ENCODE data around the gene BTN3A1. TPM values are rescaled to one million over a fixed set of nuclear protein-coding genes. Genes with fewer than 3 reads are reported as not detected.

Gene BTN3A1
- total RNA-seq, 1 donor, result 25.3 TPM

DNA sequence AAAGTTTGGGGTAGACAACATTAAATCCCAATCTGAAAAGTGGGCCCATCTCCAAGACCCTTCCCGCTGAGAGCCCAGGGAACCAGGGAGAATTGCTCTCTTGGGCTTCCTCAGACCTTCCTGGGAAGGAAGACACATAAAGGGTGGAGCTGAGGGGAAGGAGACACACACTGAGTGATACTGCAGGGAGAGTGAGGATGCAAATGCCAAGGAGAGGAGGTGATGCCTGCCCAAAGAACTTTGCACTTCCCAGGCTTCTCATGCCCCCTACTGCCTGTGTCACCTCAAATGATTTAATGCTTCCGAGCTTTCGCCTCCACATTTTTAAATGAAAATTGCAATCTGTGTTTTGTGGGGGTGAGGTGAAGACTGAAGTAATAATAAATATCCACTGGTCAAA lies 48.2 kb downstream of the BTN3A1 start:
- Histone ChIP-seq H3K4me3 (ENCODE audit: insufficient read depth, low read length) (no peak overlapping the region), H3K27ac (ENCODE audit: low read depth, low read length) (no peak overlapping the region), H3K9me3 (ENCODE audit: low read depth, low read length) (no peaks in the 10 kb centered on the region), H2AFZ (ENCODE audit: low read length) (no peak overlapping the region), H3K36me3 (ENCODE audit: insufficient read depth, low read length) (peaks cover 17% of the 10 kb centered on the region), H3K27me3 (ENCODE audit: insufficient read depth, low read length) (no peaks in the 10 kb centered on the region), H3K4me2 (ENCODE audit: insufficient read depth, low read length) (no peak overlapping the region), H3K4me1 (ENCODE audit: insufficient read depth, low read length) (peaks cover 12% of the 10 kb centered on the region), H3K79me2 (ENCODE audit: insufficient read depth, low read length) (no peaks in the 10 kb centered on the region), H4K20me1 (ENCODE audit: insufficient read depth, low read length) (no peaks in the 10 kb centered on the region)
- TF ChIP-seq, protein P1, sequence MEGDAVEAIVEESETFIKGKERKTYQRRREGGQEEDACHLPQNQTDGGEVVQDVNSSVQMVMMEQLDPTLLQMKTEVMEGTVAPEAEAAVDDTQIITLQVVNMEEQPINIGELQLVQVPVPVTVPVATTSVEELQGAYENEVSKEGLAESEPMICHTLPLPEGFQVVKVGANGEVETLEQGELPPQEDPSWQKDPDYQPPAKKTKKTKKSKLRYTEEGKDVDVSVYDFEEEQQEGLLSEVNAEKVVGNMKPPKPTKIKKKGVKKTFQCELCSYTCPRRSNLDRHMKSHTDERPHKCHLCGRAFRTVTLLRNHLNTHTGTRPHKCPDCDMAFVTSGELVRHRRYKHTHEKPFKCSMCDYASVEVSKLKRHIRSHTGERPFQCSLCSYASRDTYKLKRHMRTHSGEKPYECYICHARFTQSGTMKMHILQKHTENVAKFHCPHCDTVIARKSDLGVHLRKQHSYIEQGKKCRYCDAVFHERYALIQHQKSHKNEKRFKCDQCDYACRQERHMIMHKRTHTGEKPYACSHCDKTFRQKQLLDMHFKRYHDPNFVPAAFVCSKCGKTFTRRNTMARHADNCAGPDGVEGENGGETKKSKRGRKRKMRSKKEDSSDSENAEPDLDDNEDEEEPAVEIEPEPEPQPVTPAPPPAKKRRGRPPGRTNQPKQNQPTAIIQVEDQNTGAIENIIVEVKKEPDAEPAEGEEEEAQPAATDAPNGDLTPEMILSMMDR (IDR thresholded peaks at IDR 0.05; ENCODE audit: extremely low read depth, low read depth, low read length), result no peak
- no peak for DNase-seq (ENCODE audit: insufficient read length, low spot score, missing footprints)

GRCh38 chr6:26452631-26453235 lies 50.7 kb downstream of the BTN3A1 start:
- H2AFZ ChIP-seq (ENCODE audit: low read length), result no peak overlapping the region
- no peak overlapping the region for H3K4me2 ChIP-seq (ENCODE audit: insufficient read depth, low read length)
- H3K4me1 ChIP-seq (ENCODE audit: insufficient read depth, low read length), result peaks cover 24% of the 10 kb centered on the region
- no peak overlapping the region for H3K4me3 ChIP-seq (ENCODE audit: insufficient read depth, low read length)
- no peak for DNase-seq (ENCODE audit: insufficient read length, low spot score, missing footprints)
- no peaks in the 10 kb centered on the region for H3K27me3 ChIP-seq (ENCODE audit: insufficient read depth, low read length)
- no peaks in the 10 kb centered on the region for H4K20me1 ChIP-seq (ENCODE audit: insufficient read depth, low read length)
- H3K9me3 ChIP-seq (ENCODE audit: low read depth, low read length), result no peaks in the 10 kb centered on the region
- no peaks in the 10 kb centered on the region for H3K79me2 ChIP-seq (ENCODE audit: insufficient read depth, low read length)
- H3K27ac ChIP-seq (ENCODE audit: low read depth, low read length), result no peak overlapping the region
- peaks cover 17% of the 10 kb centered on the region for H3K36me3 ChIP-seq (ENCODE audit: insufficient read depth, low read length)
- TF ChIP-seq, protein P1 (IDR thresholded peaks at IDR 0.05; ENCODE audit: extremely low read depth, low read depth, low read length), result no peak

DNA sequence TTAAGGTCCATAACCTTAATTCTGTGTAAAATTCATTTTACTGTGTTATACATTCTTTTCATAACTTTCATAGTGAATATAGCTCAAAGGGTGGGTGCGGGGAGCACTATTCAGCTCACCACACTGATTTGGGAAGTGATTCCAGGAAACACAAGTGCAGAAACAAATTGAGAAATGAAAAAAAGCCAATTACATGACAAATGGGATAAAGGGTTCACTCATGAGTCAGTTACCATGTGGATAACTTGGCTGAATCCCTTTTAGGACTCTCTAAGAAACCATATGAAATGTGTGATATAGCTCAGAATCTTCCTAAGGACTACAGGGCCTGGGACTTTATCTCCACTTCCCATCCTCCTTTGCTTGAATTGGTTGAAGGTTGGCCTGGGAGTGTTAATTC lies 52.6 kb downstream of the BTN3A1 start:
- TF ChIP-seq, protein P1 (IDR thresholded peaks at IDR 0.05; ENCODE audit: extremely low read depth, low read depth, low read length), result no peak
- peaks cover 17% of the 10 kb centered on the region for H3K36me3 ChIP-seq (ENCODE audit: insufficient read depth, low read length)
- no peaks in the 10 kb centered on the region for H3K9me3 ChIP-seq (ENCODE audit: low read depth, low read length)
- peaks cover 7% of the 10 kb centered on the region for H4K20me1 ChIP-seq (ENCODE audit: insufficient read depth, low read length)
- no peak overlapping the region for H3K27ac ChIP-seq (ENCODE audit: low read depth, low read length)
- no peaks in the 10 kb centered on the region for H3K27me3 ChIP-seq (ENCODE audit: insufficient read depth, low read length)
- no peak overlapping the region for H3K4me3 ChIP-seq (ENCODE audit: insufficient read depth, low read length)
- H3K79me2 ChIP-seq (ENCODE audit: insufficient read depth, low read length), result peaks cover 18% of the 10 kb centered on the region
- no peak for DNase-seq (ENCODE audit: insufficient read length, low spot score, missing footprints)
- H2AFZ ChIP-seq (ENCODE audit: low read length), result no peak overlapping the region
- H3K4me2 ChIP-seq (ENCODE audit: insufficient read depth, low read length), result peak overlapping the region; percentile 6
- H3K4me1 ChIP-seq (ENCODE audit: insufficient read depth, low read length), result peaks cover 32% of the 10 kb centered on the region

- no peak overlapping the region for H3K4me3 ChIP-seq (ENCODE audit: insufficient read depth, low read length)
- H3K27ac ChIP-seq (ENCODE audit: low read depth, low read length), result no peak overlapping the region
- H3K79me2 ChIP-seq (ENCODE audit: insufficient read depth, low read length), result peaks cover 26% of the 10 kb centered on the region
- no peaks in the 10 kb centered on the region for H3K27me3 ChIP-seq (ENCODE audit: insufficient read depth, low read length)
- TF ChIP-seq, protein P1 (IDR thresholded peaks at IDR 0.05; ENCODE audit: extremely low read depth, low read depth, low read length), result no peak
- H4K20me1 ChIP-seq (ENCODE audit: insufficient read depth, low read length), result peaks cover 9% of the 10 kb centered on the region
- no peaks in the 10 kb centered on the region for H3K9me3 ChIP-seq (ENCODE audit: low read depth, low read length)
- H3K36me3 ChIP-seq (ENCODE audit: insufficient read depth, low read length), result peaks cover 18% of the 10 kb centered on the region
- peaks cover 37% of the 10 kb centered on the region for H3K4me1 ChIP-seq (ENCODE audit: insufficient read depth, low read length)
- no peak overlapping the region for H2AFZ ChIP-seq (ENCODE audit: low read length)
- DNase-seq (ENCODE audit: insufficient read length, low spot score, missing footprints), result no peak
- H3K4me2 ChIP-seq (ENCODE audit: insufficient read depth, low read length), result no peak overlapping the region
Measured at GRCh38 chr6:26455357-26455970, 53.4 kb downstream of the BTN3A1 start.

Data from osteoblast (primary cell).